Measurements from ENCODE around the gene MMP14. TPM values are rescaled to one million over a fixed set of nuclear protein-coding genes. Genes with fewer than 3 reads are reported as not detected.
"Not testable (repeated sequence)": the region's sequence is repeated elsewhere in the genome, so short reads cannot be mapped to it uniquely, and the experiment has no call there.

MMP14 gene
- total RNA-seq, 2 experiments from 2014 or later, result 3.1 to 4.9 TPM

- POLR2A ChIA-PET, result interaction anchor here (1.6 kb wide), 1 partner anchor 25 kb away, joined by 3 read pairs; no protein-coding TSS in a partner anchor
- Mint-ChIP-seq H3K4me1 (peaks cover 21% of the 10 kb centered on the region), H3K4me3 (no peak overlapping the region), H3K36me3 (no peaks in the 10 kb centered on the region), H3K27ac (no peak overlapping the region), H3K27me3 (peaks cover 13% of the 10 kb centered on the region), H3K9me3 (no peaks in the 10 kb centered on the region)
- ATAC-seq (ENCODE audit: low read depth) (no peak), DNase-seq (no peak)
Measured at GRCh38 chr14:22848351-22849164, 12.2 kb downstream of the MMP14 start.

DNA sequence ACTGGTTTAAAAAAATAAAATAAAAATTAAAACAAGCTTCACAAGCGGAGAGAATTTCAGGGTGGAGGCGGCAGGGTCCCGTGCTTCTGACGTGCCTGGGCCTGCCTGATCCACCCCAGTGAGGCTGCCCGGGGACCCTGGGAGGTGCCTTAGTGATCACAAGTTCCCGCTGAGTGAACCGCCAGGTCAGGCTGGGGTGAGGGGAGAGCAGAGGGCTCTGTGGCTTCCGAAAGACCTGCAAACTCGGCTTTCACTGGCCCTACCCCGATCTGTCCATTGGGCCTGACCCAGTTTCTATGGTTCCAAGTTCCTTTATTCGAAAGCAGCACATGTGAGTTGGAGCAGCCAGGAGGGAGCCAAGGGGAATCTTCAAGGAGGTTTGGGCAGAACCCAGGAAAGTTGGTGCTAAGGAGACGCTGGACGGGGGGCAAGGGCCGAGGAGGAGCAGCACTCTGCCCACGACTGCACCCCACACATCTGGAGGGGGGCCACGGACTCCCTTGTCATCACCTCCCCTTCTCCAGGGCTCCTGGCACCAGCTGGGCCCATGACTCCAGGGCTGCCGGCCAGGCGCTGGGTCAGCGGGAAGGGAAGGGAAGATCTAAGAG is 12.9 kb downstream of the MMP14 start:
- Mint-ChIP-seq H3K4me3 (no peak overlapping the region), H3K4me1 (peaks cover 21% of the 10 kb centered on the region), H3K27ac (no peak overlapping the region), H3K27me3 (peaks cover 12% of the 10 kb centered on the region), H3K9me3 (no peaks in the 10 kb centered on the region), H3K36me3 (no peaks in the 10 kb centered on the region)
- ATAC-seq (ENCODE audit: low read depth) (no peak), DNase-seq (no peak)
- POLR2A ChIA-PET, result no interaction called here

DNA sequence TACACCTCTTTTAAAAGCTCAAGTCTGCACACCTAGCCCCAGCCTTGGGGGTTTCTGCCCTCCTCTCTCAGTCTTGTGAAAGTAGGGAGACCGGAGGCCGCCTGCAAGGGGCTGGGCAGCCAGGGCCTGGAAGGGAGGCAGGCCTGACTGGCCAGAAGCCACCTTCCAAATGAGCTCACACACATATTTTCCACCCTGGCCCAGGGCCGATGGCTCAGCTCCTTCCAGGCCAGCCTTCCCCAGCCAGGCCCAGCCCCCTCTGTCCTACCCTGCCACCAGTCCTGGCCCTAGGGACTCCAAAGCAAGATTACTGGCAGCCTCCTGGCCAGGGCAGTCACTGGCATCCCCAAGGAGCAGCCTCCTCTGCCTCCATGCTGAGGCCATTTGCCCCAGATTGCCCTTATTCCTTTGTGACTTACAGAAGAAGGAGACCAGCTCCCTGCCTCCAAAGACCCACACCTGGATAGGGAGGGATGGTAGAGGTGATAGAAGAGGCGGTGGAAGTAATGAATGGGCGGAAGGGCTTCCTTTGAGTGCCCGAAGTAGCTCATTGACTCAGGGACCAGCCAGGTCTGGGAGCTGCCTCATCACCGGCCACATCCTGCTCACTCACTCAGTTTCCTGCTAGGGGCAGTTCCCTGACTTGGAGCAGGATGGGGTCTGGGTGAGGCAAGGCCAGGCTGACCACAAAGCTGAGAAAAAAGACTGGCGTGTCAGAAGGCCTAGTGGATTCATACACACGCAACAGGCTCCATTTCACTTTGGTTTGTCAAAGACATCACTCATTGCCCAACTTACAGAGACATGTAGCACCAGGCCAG is 14.8 kb downstream of the MMP14 start:
- no peaks in the 10 kb centered on the region for H3K36me3 Mint-ChIP-seq

DNA sequence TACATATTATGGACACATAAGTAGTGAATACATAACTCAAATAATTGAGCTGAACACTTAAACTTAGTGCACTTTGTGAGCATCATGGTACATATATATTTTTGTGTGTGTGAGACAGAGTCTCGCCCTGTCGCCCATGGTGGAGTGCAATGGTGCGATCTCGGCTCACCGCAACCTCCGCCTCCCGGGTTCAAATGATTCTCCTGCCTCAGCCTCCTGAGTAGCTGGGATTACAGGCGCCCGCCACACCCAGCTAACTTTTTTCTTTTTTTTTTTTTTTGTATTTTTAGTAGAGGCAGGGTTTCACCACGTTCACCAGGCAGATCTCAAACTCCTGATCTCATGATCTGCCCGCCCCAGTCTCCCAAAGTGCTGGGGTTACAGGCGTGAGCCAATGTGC is 15.8 kb downstream of the MMP14 start:
- H3K9me3 Mint-ChIP-seq; H3K4me3 Mint-ChIP-seq; ATAC-seq (ENCODE audit: low read depth); H3K27ac Mint-ChIP-seq; H3K36me3 Mint-ChIP-seq; DNase-seq: not testable (repeated sequence)
- peaks cover 31% of the 10 kb centered on the region for H3K4me1 Mint-ChIP-seq
- peaks cover 27% of the 10 kb centered on the region for H3K27me3 Mint-ChIP-seq
- POLR2A ChIA-PET, result interaction anchor here (0.6 to 3.2 kb wide), 5 partner anchors 22 to 295 kb away, joined by 3 to 27 read pairs (median 4); partner anchors contain the start of gene DAD1

More for the DNA sequence above, 14.8 kb downstream of the MMP14 start:
- peak; percentile 31 for ATAC-seq (ENCODE audit: low read depth)
- H3K27me3 Mint-ChIP-seq, result peaks cover 25% of the 10 kb centered on the region
- H3K27ac Mint-ChIP-seq, result peak overlapping the region; percentile 21
- peak; percentile 53 for DNase-seq
- peak overlapping the region; percentile 10 for H3K4me3 Mint-ChIP-seq
- POLR2A ChIA-PET, result interaction anchor here (0.9 to 1.9 kb wide), 4 partner anchors 21 to 281 kb away, joined by 3 to 7 read pairs (median 6); no protein-coding TSS in a partner anchor
- no peaks in the 10 kb centered on the region for H3K9me3 Mint-ChIP-seq
- H3K4me1 Mint-ChIP-seq, result peaks cover 29% of the 10 kb centered on the region

DNA sequence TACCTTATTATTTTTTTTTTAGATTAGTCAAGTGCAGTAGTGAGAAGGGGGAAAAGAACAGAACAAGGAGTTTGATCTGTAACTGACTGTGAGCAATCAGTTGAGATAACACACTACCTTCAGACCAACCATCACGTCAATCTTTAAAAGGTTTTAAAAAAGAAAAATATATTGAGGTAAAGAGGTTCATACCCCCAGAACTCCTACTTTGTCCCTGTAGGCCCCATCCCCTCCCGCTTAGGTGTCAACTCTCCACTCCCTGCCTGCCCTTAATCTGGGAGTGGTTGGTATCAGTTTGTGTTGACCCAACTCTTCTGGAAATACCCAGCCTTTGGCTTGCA is 16.2 kb downstream of the MMP14 start:
- Mint-ChIP-seq H3K4me1 (peaks cover 30% of the 10 kb centered on the region), H3K27ac (peak overlapping the region; percentile 80), H3K4me3 (peak overlapping the region; percentile 82), H3K36me3 (peaks cover 2% of the 10 kb centered on the region), H3K27me3 (peaks cover 31% of the 10 kb centered on the region), H3K9me3 (no peaks in the 10 kb centered on the region)
- ATAC-seq (ENCODE audit: low read depth) (no peak), DNase-seq (no peak)
- POLR2A ChIA-PET, result interaction anchor here (0.6 to 3.2 kb wide), 5 partner anchors 22 to 295 kb away, joined by 3 to 27 read pairs (median 4); partner anchors contain the start of gene DAD1

DNA sequence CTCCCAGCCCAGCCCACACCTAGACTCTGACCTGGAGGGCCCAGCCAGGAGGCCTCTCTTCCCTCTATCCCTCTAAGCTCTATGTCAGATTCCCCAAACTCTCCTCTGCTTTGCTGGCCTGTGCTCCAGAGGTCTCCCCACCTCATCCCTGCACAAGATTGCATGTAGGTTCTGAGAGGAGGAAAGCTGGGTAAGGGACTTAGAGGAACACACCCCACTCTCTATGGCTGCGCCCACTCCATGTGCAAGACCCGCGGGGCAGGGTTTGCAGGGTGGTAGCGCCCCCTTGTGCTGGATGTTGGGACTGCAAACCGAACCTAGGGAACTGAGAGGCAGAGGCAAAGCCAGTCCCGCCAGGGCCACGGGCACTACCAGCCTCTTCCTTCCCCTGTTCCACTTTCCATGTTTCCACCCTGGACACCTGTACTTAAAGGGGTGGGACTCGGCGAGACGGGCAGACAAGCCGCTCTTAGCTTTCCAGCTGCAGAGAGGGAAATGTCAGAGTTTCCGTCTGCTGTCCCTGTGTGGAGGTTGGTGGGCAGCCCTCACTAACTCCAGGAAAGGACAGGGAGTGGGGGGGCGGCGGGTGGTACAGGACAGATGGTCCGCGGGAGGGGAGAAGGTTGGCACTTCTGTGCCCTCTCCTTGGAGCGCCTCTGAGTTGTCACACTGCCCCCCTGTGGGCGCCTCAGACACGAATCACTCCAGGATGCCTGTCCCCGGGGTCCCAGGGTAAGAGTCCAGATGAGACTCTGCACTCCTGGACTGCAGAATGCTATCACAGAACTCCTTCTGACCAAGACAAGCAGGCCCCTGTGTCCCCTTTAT is 16.8 kb downstream of the MMP14 start:
- Mint-ChIP-seq H3K36me3 (peaks cover 2% of the 10 kb centered on the region), H3K27ac (peak overlapping the region; percentile 80), H3K4me1 (peaks cover 30% of the 10 kb centered on the region), H3K9me3 (no peaks in the 10 kb centered on the region), H3K27me3 (peaks cover 35% of the 10 kb centered on the region), H3K4me3 (peak overlapping the region; percentile 82)
- DNase-seq (peak; percentile 95), ATAC-seq (ENCODE audit: low read depth) (peak; percentile 82)
- POLR2A ChIA-PET, result interaction anchor here (0.6 to 3.2 kb wide), 5 partner anchors 23 to 296 kb away, joined by 3 to 27 read pairs (median 4); partner anchors contain the start of gene DAD1

- not testable (repeated sequence) for DNase-seq; H3K4me3 Mint-ChIP-seq; H3K27ac Mint-ChIP-seq; H3K36me3 Mint-ChIP-seq; H3K9me3 Mint-ChIP-seq; ATAC-seq (ENCODE audit: low read depth)
- H3K4me1 Mint-ChIP-seq, result peaks cover 33% of the 10 kb centered on the region
- POLR2A ChIA-PET, result interaction anchor here (0.7 to 3.2 kb wide), 8 partner anchors 17 to 986 kb away, joined by 3 to 27 read pairs (median 4); no protein-coding TSS in a partner anchor
- peaks cover 34% of the 10 kb centered on the region for H3K27me3 Mint-ChIP-seq
Measured at GRCh38 chr14:22854296-22854695, 17.9 kb downstream of the MMP14 start.

GRCh38 chr14:22854963-22855724 is 18.8 kb downstream of the MMP14 start:
- ATAC-seq (ENCODE audit: low read depth) (no peak), DNase-seq (no peak)
- no peak overlapping the region for H3K4me3 Mint-ChIP-seq
- peaks cover 33% of the 10 kb centered on the region for H3K4me1 Mint-ChIP-seq
- peaks cover 40% of the 10 kb centered on the region for H3K27me3 Mint-ChIP-seq
- peaks cover 3% of the 10 kb centered on the region for H3K36me3 Mint-ChIP-seq
- peak overlapping the region; percentile 34 for H3K27ac Mint-ChIP-seq
- no peaks in the 10 kb centered on the region for H3K9me3 Mint-ChIP-seq
- POLR2A ChIA-PET, result interaction anchor here (0.6 to 3.2 kb wide), 7 partner anchors 16 to 987 kb away, joined by 3 to 27 read pairs (median 4); no protein-coding TSS in a partner anchor

- H3K4me1 Mint-ChIP-seq, result peaks cover 28% of the 10 kb centered on the region
- no peak overlapping the region for H3K27ac Mint-ChIP-seq
- H3K4me3 Mint-ChIP-seq, result no peak overlapping the region
- peaks cover 5% of the 10 kb centered on the region for H3K36me3 Mint-ChIP-seq
- peaks cover 1% of the 10 kb centered on the region for H3K9me3 Mint-ChIP-seq
- H3K27me3 Mint-ChIP-seq, result peaks cover 50% of the 10 kb centered on the region
- POLR2A ChIA-PET, result no interaction called here
- DNase-seq (no peak), ATAC-seq (ENCODE audit: low read depth) (no peak)
Measured at GRCh38 chr14:22856428-22856827, 20.0 kb downstream of the MMP14 start.

GRCh38 chr14:22860377-22860776 is 24.0 kb downstream of the MMP14 start:
- not testable (repeated sequence) for H3K27ac Mint-ChIP-seq; H3K36me3 Mint-ChIP-seq; H3K9me3 Mint-ChIP-seq; H3K4me3 Mint-ChIP-seq; ATAC-seq (ENCODE audit: low read depth); DNase-seq
- Mint-ChIP-seq H3K27me3 (peaks cover 66% of the 10 kb centered on the region), H3K4me1 (peaks cover 11% of the 10 kb centered on the region)
- POLR2A ChIA-PET, result interaction anchor here (1.2 kb wide), 1 partner anchor 11 kb away, joined by 4 read pairs; no protein-coding TSS in a partner anchor

GRCh38 chr14:22861651-22862050 is 25.3 kb downstream of the MMP14 start:
- Mint-ChIP-seq H3K4me1 (peaks cover 8% of the 10 kb centered on the region), H3K36me3 (peaks cover 12% of the 10 kb centered on the region), H3K27me3 (peaks cover 65% of the 10 kb centered on the region), H3K27ac (no peak overlapping the region), H3K9me3 (peaks cover 7% of the 10 kb centered on the region), H3K4me3 (no peak overlapping the region)
- DNase-seq (no peak), ATAC-seq (ENCODE audit: low read depth) (no peak)
- POLR2A ChIA-PET, result interaction anchor here (1.5 kb wide), 1 partner anchor 9 kb away, joined by 5 read pairs; no protein-coding TSS in a partner anchor

GRCh38 chr14:22864979-22865378 is 28.6 kb downstream of the MMP14 start:
- ATAC-seq (ENCODE audit: low read depth) (no peak), DNase-seq (no peak)
- peaks cover 42% of the 10 kb centered on the region for H3K27me3 Mint-ChIP-seq
- H3K36me3 Mint-ChIP-seq, result peaks cover 10% of the 10 kb centered on the region
- H3K4me1 Mint-ChIP-seq, result no peaks in the 10 kb centered on the region
- H3K9me3 Mint-ChIP-seq, result peaks cover 7% of the 10 kb centered on the region
- no peak overlapping the region for H3K27ac Mint-ChIP-seq
- no peak overlapping the region for H3K4me3 Mint-ChIP-seq
- POLR2A ChIA-PET, result no interaction called here
